NCI-H2107 treated with DMSO at 0.1 percent for 48 hours (cell line): Measurements from ENCODE around the gene RABGAP1L.
"Not testable (repeated sequence)": the region's sequence is repeated elsewhere in the genome, so short reads cannot be mapped to it uniquely, and the experiment has no call there.

Source experiments
- DNase-seq: peaks from one replicate; lab custom pipeline; 2025; ENCODE audit not compliant: unreplicated experiment; lab: John Stamatoyannopoulos, UW

The RABGAP1L gene

GRCh38 chr1:174232761-174233160 is 73.4 kb downstream of the RABGAP1L start:
- no peak for DNase-seq

DNA sequence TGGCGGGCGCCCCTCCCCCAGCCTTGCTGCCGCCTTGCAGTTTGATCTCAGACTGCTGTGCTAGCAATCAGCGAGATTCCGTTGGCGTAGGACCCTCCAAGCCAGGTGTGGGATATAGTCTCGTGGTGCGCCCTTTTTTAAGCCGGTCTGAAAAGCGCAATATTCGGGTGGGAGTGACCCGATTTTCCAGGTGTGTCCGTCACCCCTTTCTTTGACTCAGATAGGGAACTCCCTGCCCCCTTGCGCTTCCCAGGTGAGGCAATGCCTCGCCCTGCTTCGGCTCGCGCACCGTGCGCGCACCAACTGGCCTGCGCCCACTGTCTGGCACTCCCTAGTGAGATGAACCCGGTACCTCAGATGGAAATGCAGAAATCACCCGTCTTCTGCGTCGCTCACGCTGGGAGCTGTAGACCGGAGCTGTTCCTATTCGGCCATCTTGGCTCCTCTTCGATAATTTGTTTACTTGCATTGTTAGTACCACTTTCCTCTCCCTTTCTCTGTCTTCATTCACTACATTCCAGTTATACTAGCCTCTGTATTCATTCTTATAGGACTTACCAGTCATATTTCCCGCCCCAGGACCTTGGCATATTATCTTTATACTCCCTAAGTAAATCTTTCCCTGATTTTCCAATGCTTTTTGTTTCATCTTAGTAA is 79.7 kb downstream of the RABGAP1L start:
- DNase-seq: not testable (repeated sequence)

GRCh38 chr1:174239541-174239940 is 80.2 kb downstream of the RABGAP1L start:
- no peak for DNase-seq

GRCh38 chr1:174242856-174243255 is 83.5 kb downstream of the RABGAP1L start:
- no peak for DNase-seq

DNA sequence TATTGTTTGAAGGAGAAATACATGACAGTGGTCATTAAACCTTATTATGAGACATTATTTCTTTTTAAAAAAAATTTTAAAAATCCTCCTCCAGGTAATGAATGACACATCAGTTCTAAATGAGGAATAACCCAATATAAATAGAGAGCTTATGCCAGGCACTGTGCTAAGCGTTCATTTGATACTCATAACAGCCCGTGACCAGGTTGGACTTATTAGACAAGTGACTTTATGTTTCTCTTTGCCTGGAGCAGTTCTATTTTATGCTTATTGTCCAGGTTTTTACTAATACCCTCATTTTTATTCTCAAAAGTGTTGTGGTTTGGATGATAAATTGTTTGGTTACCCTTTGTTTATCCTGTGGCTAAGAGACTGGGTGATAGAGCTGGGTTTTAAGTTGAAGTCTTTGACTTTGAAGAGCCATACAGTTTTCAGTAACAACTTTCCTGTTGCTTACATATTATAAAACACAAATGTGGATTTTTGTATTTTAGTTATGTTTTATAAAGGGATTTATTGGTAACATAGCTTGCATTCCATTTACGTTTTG is 84.2 kb downstream of the RABGAP1L start:
- DNase-seq: no peak

- no peak for DNase-seq
These were observed 84.7 kb downstream of the RABGAP1L start for GRCh38 chr1:174244017-174244416.

GRCh38 chr1:174247472-174247871 is 88.2 kb downstream of the RABGAP1L start:
- no peak for DNase-seq

- no peak for DNase-seq
These were observed 88.7 kb downstream of the RABGAP1L start for GRCh38 chr1:174248041-174248440.

DNA sequence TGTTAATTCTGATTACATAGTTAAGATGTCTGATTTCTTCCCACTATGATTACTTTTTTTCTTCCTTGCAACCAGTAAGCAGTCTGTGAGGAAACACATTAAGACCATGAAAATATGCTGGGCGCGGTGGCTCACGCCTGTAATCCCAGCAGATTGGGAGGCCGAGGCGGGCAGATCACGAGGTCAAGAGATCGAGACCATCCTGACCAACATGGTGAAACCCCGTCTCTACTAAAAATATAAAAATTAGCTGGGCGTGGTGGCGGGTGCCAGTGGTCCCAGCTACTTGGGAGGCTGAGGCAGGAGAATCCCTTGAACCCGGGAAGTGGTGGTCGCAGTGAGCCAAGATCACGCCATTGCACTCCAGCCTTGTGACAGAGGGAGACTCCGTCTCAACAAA is 97.1 kb downstream of the RABGAP1L start:
- DNase-seq: not testable (repeated sequence)

DNA sequence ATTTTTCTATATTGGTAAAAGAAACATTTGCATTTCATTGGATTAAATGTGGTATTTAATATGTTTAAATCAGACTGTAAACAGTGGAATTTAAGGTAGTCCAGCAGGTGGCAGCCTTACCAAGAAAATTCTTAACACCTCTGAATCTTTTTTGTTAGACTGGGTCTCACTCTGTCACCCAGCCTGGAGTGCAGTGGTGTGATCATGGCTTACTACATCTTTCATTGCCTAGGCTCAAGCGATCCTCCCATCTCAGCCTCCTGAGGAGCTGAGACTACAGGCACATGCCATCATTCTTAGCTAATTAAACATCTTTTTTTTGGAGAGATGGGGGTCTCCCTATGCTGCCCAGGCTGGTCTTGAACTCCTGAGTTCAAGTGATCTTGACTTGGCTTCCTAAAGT is 98.8 kb downstream of the RABGAP1L start:
- DNase-seq: peak; percentile 37

DNA sequence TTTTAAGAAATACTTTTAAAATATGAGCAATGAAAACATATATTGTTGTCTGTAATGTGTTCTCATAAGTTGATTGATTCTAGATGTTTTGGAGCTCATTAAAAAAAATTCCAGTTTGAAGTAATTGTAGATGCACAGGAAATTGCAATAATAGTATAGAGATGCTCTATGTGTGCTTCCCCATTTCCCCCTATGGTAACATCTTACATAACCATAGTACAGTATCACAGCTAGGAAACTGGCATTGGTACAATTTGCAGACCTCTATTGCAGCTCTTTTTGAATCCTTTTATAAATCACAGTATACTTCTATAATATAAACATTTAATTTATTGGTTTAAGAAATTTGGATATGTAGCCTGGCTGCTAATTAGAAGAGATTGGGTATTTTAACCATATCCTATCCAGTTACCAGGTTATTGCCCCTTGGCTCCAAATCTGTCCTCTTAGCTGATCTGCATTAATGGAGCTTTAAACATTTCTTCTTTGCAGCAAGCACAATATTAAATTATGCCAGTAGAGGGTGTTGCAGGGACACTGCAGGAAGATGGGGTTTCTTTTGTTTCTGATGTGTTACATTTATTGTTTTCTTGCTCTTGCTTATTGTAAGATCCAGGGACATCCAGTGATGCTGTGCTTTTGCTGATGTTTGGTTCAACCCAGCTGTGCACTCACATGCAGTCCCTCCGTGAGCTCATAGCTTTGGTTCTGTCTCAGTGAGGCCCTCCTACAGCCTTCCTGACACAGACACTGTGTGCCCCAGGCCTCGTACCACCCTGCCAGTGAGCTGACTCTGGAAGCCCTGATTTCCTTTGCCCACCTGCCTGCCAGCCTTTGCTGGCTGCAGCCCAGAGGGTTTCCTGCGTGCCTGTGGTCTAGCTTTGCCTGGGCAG is 103.3 kb downstream of the RABGAP1L start:
- DNase-seq: peak; percentile 75

DNA sequence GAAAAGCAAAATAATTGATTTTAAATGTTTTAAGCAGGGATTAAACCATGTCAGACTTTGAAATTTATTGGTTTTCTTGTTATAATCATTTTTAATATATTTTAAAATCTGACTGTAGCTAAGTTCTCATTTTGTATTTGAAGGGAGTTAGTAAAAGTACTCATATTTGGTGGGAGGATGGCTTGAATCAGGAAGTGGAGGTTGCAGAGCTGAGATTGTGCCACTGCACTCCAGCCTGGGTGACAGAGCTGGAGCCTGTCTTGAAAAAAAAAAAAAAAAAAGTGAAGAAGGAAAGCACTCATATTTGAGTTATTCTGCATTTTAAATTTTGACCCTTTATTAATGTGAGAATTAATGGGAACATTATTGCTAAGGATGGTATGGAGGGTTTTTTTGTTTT is 106.0 kb downstream of the RABGAP1L start:
- no peak for DNase-seq

GRCh38 chr1:174266476-174266875 is 107.2 kb downstream of the RABGAP1L start:
- no peak for DNase-seq

DNA sequence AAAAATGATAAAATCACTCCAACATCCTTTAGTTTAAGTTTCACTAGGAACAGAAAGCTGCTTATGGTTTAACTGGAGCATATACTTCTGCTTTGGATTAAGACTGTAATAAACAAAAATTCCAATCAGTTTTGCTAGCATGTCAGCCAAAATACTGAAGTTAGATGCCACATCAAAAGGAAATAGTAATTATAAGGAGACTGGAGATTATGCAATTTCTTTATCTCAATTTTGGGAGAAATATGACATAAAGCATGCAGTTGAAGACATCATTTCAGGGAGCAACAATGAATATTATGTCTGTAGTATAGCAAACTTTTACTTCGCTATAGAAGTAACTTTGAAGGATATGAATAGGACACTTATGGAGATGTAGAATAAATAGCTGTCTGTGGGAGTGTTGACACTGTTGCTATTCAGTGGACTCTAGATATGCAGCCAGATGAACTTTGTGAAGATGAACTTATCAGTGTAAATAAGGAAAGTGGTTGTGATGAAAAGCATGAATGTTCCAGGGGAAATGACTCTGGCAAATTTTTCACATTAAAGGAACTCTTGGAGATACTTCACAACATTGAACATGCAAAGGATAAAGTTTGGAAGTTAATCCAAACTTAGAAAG is 107.8 kb downstream of the RABGAP1L start:
- DNase-seq: no peak

DNA sequence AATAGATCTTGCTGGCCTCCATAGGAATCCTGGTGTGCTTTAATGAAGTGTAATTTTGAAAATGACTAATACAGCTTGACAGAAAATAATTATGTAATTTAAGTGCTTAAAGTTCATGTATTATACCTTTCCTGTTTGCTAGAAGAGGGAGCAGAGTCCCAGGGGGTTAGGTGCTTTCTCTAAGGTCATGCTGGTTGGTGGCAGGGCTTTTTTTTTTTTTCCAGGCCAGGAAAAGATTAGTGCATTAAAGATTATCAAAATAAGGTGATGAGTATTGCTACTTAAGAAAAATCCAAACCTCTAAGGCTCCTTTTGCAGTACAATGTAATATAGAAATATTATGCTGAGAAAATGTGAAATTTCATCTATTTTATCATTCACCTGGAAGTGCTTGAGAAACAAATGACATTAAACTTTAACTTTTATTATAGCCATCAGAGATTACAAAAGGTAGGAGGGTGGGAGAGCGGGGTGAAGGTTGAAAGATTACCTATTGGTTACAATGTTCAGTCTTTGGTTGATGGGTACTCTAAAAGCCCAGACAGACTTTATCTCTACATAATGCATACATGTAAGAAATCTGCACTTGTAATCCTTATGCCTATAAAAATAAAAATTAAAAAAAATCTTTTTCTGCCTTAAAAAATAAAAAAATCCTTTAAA is 110.8 kb downstream of the RABGAP1L start:
- DNase-seq: no peak

DNA sequence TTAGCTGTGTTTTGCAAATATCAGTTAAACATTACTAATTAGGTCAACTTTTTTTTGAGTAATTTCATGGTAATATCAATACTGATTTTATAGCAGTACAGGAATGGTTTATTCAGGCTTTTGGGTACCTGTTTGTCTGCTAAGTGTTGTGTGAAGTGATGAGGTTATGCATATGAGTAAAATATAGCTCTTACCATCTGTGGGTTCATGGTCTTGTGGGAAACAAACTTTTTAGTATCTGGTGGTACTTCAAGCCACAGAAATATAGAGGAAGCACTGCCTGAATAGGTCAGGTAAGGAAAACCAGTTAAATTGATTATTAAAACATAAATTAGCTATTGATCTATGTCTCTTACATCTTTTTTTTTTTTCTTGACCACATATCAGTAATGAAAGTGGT is 113.9 kb downstream of the RABGAP1L start:
- DNase-seq: no peak

GRCh38 chr1:174273776-174274175 is 114.5 kb downstream of the RABGAP1L start:
- DNase-seq: no peak

DNA sequence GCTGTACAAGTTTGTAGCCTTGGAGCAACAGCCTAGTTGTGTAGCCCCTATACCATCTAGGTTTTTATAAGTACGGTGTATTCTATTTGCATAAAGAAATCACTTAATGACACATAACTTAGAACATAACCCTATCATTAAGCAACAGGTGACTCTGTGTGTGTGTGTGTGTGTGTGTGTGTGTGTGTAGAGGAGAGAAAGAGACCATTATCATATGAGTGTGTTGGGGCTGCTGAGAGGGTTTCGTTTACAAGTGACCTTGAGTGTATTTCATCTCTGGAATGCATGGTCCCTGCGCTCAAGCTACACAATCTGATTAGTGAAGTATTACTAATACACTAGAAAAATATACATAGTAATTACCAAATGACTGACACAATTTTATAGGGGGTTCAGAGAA is 115.1 kb downstream of the RABGAP1L start:
- no peak for DNase-seq

DNA sequence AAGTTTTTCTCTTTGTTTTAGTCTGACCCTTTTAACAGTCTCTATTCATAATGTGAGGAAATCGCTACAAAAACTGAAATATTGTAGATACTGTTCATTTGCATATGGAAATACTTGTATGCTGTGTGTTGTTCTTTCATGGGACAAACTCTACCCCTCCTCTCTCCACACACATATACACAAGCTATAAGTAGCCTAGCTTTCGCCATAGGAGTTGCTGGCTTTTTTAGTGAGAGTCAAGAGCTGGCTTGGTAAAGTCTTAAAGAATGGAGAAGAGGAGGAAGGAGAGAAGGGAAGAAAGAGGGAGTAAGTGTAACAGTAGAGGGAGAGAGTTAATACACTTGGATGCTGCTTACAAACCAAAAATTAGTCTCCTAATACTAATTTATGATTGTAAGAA is 115.6 kb downstream of the RABGAP1L start:
- DNase-seq: no peak

- DNase-seq: no peak
These were observed 116.8 kb downstream of the RABGAP1L start for GRCh38 chr1:174276087-174276486.

DNA sequence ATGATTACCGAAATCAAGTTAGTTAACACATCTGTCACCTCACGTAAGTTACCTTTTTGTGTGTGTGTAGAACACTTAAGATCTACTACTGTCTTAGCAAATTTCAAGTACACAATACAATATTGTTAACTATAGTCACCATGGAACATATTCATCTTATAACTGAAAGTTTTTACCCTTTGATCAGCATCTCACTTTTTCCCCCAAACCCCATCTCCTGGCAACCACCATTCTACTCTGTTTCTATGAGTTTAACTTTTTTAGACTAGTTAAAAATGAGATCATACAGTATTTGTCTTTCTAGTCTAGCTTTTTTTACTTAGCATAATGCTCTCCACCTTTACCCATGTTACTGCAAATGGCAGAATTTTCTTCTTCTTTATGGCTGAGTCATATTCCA is 124.7 kb downstream of the RABGAP1L start:
- no peak for DNase-seq
